NOMO-1 treated with DMSO at 0.1 percent for 48 hours (cell line): Measurements from ENCODE around the gene VTI1B.
"Not testable (repeated sequence)": the region's sequence is repeated elsewhere in the genome, so short reads cannot be mapped to it uniquely, and the experiment has no call there.

Experiments
- DNase-seq: peaks from one replicate; lab custom pipeline; 2025; ENCODE audit not compliant: unreplicated experiment; lab: John Stamatoyannopoulos, UW

The VTI1B gene

GRCh38 chr14:67674480-67675218 is at the start of gene VTI1B:
TSS of gene VTI1B (minus strand) at chr14:67674632. CDS start at chr14:67674489, 143 bp downstream.
- DNase-seq = peak; percentile 72

DNA sequence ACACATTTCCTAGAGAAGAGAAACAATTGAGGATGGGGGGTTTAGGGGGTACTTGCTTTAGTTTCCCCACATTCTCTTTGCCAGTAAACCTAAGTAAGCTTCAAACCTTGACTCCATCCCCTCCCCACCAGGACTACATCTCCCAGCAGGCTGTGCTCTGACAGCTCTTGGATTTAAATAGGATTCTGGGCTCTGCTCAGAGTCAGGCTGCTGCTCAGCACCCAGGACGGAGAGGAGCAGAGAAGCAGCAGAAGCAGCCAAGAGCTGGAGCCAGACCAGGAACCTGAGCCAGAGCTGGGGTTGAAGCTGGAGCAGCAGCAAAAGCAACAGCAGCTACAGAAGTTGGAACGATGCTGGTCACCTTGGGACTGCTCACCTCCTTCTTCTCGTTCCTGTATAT is 47.9 kb upstream of the VTI1B start:
- no peak for DNase-seq

DNA sequence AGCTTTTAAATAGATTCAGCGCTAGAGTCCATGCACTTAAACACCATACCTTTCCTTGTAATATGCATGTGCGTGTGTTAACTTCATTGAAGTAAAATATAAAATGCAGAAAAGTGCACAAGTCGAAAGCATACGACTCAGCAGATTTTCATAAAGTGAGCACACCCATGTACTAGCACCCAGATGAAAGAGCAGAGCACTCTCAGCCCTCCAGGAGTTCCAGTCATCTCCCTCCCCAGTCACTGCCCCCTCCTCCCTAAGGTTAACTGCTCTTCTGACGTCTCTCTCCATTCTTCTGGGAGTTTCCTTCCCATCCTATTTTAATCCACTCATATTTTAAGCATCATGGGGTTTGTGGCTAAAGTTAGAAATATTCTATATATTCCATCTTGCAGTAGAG is 47.4 kb upstream of the VTI1B start:
- no peak for DNase-seq

GRCh38 chr14:67719866-67720265 is 45.4 kb upstream of the VTI1B start:
- DNase-seq = no peak

- not testable (repeated sequence) for DNase-seq
Measured at GRCh38 chr14:67719385-67719784, 45.0 kb upstream of the VTI1B start.

DNA sequence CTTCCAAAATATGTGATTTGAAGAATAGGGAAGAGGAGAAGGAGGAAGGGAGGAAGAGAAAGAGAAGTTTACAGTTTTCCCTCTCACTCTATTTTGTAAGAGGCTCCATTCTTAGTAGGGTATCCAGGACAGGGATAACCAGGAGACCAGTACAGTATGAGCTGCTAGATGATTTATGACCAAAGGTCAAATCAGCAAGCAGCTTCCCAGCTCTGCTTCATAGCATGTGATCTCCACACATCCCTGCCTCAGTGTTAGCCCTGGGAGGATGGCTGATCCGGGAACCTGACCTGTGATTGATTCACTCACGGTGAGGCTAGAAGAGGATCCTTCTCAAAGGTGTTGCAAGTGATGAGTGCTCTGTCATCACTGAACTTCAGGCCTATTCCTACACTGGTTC is 43.8 kb upstream of the VTI1B start:
- DNase-seq = no peak

- DNase-seq = no peak
Measured at GRCh38 chr14:67717048-67717447, 42.6 kb upstream of the VTI1B start.

DNA sequence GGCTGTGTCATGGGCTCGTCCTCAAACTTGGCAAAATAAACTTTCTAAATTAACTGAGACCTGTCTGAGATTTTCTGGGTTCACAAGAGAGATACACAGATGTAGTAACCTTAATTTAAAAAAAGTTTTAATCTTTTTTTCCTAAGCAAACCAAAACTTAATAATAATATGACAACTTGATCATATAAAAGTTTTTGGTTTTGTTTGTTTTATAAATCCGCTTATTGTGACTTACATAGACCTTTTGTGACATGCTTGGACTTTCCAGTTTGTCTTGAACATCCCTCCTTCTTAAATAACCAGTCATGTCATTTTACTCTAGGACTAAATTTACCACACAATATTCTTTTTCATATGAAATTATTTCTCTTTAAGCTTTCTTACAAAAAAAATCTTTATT is 35.8 kb upstream of the VTI1B start:
- DNase-seq = no peak

DNA sequence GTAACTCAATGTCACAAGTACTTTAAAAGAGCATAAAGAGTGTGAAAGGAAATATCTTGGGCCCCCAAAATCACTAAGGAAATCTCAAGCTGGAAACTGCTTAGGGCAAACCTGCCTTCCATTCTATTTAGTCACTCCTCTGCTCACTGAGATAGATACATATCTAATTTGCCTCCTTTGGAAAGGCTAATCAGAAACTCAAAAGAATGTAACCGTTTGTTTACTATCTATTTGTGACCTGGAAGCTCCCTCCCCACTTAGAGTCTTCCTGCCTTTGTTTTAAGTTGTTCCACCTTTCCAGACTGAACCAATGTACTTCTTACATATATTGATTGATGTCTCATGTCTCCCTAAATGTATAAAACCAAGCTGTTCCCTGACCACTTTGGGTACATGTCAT is 35.4 kb upstream of the VTI1B start:
- DNase-seq = not testable (repeated sequence)

- not testable (repeated sequence) for DNase-seq
Measured at GRCh38 chr14:67709346-67709745, 34.9 kb upstream of the VTI1B start.

- no peak for DNase-seq
Measured at GRCh38 chr14:67705211-67705610, 30.8 kb upstream of the VTI1B start.

DNA sequence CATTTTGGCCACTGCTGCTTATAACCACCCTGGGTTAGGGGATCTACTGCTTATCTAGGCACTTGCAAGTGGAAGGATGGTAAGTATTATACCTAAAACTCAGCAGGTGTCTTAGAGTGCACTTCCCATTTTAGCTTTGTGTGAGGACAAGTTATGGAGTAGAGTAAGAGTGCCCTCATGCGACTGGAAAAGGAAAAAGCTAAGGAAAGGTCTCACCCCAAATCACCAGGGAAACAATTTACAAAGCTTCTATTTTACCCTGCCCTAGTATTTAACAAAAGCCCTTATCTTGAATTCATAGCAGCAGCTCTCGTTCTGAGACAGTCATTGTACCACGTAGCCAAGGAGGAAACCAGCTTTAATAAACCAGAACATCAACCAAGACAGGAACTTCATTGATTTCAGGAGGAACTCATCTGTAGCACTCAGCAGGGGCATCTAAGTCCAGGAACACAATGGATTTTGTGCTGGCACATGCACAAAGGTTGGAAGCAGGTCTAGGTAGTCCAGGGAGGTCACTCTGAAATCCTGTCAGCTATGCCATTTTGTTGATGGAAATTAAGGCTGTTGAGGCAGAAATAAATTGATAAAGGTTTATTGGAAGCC is 30.2 kb upstream of the VTI1B start:
- peak; percentile 68 for DNase-seq

DNA sequence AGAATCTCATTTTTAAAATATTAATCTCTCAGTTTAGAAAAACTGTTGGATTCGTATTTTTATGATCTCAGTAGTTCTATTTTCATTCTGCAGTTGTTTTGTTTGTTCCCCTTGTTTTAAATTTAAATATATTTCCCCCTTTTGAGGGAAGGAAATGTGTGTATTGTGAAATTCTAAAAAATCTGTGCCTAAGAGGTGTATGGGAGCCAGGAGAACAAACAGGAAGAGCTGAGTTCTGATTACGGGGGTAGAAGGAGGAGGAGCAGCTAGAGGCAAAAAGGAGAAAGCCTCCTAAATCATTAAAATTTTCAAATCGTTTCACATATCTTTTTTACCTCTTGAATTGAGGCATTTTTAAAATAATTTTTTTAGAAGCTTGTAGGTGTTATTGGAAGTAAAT is 29.6 kb upstream of the VTI1B start:
- DNase-seq = no peak

- DNase-seq = not testable (repeated sequence)
Measured at GRCh38 chr14:67701492-67701891, 27.1 kb upstream of the VTI1B start, which contains the start of gene RDH12. TSS of gene RDH12 (plus strand) at chr14:67701886. CDS start at chr14:67722643, 20,757 bp downstream.

DNA sequence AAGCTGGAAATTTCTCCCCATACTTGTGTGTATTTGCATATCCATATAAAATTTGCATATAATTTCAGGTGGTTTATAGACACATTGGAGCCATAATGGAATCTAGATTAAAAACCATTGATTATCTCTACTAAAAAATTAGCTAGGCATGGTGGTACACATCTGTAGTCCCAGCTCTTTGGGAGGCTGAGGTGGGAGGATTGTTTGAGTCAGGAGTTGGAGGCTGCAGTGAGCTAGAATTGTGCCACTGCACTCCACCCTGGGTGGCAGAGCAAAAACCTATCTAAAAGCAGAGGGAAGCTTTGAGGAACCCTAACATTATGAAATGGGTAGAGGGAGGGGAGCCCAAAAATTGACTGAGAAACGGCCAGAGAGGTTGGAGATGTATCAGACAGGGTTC is 23.7 kb upstream of the VTI1B start:
- DNase-seq = no peak

DNA sequence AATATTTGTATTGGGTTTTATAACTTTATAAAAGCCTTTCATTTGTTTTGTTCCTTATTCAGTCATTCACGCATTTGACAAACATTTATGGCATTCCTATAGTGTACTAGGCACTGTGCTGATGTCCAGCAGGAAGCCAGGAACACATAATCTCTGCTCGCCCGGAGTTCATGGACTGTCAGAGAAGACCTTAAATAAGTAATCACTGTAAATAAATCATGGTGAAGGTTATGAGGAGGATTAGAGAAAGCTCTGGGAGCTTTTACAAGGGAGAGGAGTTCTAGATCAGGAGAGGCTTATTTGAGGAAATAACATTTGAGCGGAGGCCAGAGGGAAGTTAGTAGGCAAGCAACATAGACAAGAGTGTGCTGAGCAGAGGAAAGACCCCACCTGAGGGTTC is 22.6 kb upstream of the VTI1B start:
- no peak for DNase-seq

- DNase-seq = peak; percentile 95
Measured at GRCh38 chr14:67695394-67695949, 21.0 kb upstream of the VTI1B start, which contains the start of gene RDH11. TSS of gene RDH11 (minus strand) at chr14:67695764. CDS start at chr14:67695703, 61 bp downstream.

DNA sequence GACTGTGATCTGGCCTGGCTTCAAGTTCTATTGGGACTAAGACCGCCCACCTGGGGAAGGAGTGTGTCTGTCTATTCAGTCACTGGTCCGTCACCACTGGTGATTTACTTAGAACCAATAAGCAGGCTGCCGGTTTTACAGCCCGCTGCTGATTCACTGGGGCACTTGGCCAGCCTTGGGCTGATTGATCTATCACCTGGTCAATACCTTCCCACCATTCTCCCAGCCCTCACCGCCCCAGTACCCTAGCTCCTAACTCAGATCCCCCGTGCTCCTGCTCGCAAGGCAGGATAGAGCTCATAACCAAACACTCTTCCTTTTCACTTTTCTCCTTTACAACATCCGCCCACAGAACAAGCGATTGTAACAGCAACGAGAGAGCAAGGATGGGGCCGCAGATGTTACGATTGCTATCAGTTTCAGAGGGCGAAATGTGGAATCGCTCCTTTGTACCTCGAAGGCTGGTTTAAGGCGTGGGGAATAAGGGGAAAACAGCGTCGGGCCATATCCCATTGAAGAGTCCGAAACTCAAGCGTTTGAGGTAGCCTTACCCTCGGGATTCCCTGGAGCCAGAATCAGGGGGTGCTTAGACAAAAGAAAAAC is 20.5 kb upstream of the VTI1B start:
- peak; percentile 74 for DNase-seq

DNA sequence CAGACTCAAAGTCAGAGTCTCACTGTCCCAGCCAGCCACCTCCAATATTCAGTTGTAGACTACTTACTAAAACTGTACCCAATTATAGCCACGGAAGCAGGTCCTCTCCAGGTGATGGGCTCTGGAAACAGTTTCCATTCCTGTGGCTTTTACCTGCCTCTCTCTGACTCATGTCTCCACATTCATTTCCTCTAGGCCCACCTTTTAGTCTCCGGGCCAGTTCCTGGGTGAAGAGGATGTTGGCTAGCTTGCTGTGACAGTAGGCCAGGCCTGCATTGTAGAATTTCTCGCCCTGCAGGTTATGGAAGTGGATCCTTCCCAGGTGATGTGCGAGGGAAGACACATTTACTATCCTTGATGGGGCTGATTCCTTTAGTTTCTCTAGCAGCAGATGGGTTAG is 15.6 kb upstream of the VTI1B start:
- DNase-seq = no peak

DNA sequence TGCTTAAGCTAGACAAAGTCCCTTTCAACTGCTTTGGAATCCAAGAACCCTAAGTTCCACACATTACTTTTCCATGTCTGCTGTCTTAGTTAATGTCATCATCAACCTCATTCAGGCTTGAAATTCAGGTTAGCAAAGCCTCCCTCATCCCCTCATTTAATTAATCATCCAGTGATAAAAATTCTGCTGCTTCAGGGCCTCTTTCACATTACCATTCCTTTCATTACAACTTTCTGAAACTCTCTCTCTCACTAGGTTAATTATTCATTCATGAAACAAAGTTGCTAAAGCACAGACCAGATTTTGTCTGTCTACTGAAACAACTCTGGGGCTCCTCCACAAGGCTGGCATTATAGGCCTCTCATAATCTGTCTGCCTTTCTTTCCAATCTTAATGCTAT is 9.4 kb upstream of the VTI1B start:
- no peak for DNase-seq

- peak; percentile 82 for DNase-seq
Measured at GRCh38 chr14:67680941-67681340, 6.5 kb upstream of the VTI1B start.

DNA sequence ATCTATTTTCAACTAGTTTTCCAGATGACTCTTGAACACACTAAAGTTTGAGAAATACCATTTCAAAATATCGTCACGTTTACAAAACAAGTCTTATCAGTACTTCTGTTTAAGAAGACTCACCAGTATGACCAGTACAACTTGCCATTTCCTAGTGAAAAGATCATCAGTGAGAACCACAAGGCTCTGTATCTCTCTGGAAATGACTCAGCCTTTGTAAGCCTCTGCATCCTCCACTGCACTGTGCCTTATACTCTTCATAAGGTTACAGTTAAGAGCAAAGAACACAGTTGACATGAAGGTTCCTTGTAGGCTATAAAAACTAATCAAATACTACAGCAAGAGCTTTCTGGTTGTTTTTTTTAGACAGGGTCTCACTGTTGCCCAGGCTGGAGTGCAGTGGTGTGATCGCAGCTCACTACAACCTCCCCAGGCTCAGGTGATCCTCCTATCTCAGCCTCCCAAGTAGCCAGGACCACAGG is 5.7 kb upstream of the VTI1B start:
- no peak for DNase-seq
